Vagina (tissue), 2 donors: ENCODE measurements around the gene IFNA17. TPM values are rescaled to one million over a fixed set of nuclear protein-coding genes. Genes with fewer than 3 reads are reported as not detected.
"Not testable (repeated sequence)": the region's sequence is repeated elsewhere in the genome, so short reads cannot be mapped to it uniquely, and the experiment has no call there.

Source experiments
- DNase-seq, 2 donors: peaks; one replicate each; pipeline ENCODE4 v3.0.0-alpha.2; 2017; ENCODE audit errors: extremely low spot score in 2 of 2
- H3K27ac ChIP-seq: fragments of 200-600 bp; sonication (generic); one replicate; pipeline ENCODE4 v1.5.1; 2019
- H3K27me3 ChIP-seq: fragments of 200-600 bp; sonication (generic); one replicate; pipeline ENCODE4 v1.5.1; 2019
- H3K36me3 ChIP-seq, 2 donors: fragments of 200-600 bp; sonication (generic); one replicate each; pipeline ENCODE4 v1.5.1; 2017 to 2019
- H3K4me1 ChIP-seq: fragments of 200-600 bp; sonication (generic); one replicate; pipeline ENCODE4 v1.5.1; 2019
- H3K4me3 ChIP-seq, 2 donors: fragments of 200-600 bp; sonication (generic); 1 replicate in 1 of 2; 2 replicates in 1 of 2; pipeline ENCODE4 v1.5.1; 2016 to 2019
- H3K9me3 ChIP-seq: fragments of 200-600 bp; sonication (generic); one replicate; pipeline ENCODE4 v1.5.1; 2019
- POLR2A ChIP-seq, 2 donors: fragments of 450-650 bp; IDR thresholded peaks; one replicate each; pipeline ENCODE4 v1.6.1; 2017; ENCODE audit warnings: antibody characterized with exemption in 2 of 2, mild to moderate bottlenecking in 2 of 2, moderate library complexity in 2 of 2
- POLR2AphosphoS5 ChIP-seq, 2 donors: sonication (generic); formaldehyde crosslinking; IDR thresholded peaks; one replicate each; pipeline ENCODE4 v1.9.0; 2017; ENCODE audit warnings: antibody characterized with exemption in 2 of 2, mild to moderate bottlenecking in 2 of 2, low read depth in 1 of 2; ENCODE audit not compliant: insufficient read depth in 1 of 2
- intact Hi-C: fragments of 100-400 bp; cut with DNase I; formaldehyde crosslinking; loops from one replicate; pipeline ENCODE4 v1.15.1; 2023
- total RNA-seq: library from RNA; depleted of rRNA; stranded (reverse); fragments of >200 nt; gene quantifications from one replicate; pipeline ENCODE4 v1.2.3, GENCODE V29; 2016
- TF ChIP-seq, protein P1 (sequence below), 3 experiments: fragments of 450-650 bp in 2 of 3; fragments of 200-600 bp in 1 of 3; sonication (generic) in 1 of 3; IDR thresholded peaks; one replicate each; pipeline ENCODE4 v1.5.1; 2017 to 2019; ENCODE audit warnings: antibody characterized with exemption in 3 of 3, mild to moderate bottlenecking in 2 of 3, moderate library complexity in 2 of 3

The IFNA17 gene
- total RNA-seq, 1 donor from 2014 or later, result not detected

DNA sequence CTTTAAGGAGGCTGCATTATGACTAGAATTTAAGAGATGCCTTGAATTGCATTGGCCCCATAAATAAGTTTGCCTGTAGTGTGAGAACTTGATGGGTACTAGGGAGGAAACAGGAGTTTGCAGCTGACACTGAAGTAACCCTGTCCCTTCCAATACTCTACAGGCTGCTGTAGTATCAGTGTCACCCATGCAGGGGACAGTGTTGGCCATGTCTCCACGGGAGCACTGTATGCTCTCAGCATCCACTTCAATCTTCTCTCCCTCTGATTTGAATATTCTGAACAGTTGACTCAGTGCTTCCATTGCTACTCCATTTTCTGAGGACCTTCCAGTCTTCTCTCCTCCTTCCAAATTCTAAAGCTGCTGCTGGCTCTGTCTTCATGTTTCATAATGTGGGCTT, 23.2 kb upstream of the IFNA17 start:
- no peaks in the 10 kb centered on the region for H3K4me1 ChIP-seq
- DNase-seq, result no peak
- no peak overlapping the region for H3K4me3 ChIP-seq
- no peaks in the 10 kb centered on the region for H3K36me3 ChIP-seq
- no peaks in the 10 kb centered on the region for H3K9me3 ChIP-seq
- intact Hi-C loops, result no loop called here
- H3K27me3 ChIP-seq, result no peaks in the 10 kb centered on the region
- no peak for TF ChIP-seq POLR2A (IDR thresholded peaks at IDR 0.05)
- TF ChIP-seq, protein P1, sequence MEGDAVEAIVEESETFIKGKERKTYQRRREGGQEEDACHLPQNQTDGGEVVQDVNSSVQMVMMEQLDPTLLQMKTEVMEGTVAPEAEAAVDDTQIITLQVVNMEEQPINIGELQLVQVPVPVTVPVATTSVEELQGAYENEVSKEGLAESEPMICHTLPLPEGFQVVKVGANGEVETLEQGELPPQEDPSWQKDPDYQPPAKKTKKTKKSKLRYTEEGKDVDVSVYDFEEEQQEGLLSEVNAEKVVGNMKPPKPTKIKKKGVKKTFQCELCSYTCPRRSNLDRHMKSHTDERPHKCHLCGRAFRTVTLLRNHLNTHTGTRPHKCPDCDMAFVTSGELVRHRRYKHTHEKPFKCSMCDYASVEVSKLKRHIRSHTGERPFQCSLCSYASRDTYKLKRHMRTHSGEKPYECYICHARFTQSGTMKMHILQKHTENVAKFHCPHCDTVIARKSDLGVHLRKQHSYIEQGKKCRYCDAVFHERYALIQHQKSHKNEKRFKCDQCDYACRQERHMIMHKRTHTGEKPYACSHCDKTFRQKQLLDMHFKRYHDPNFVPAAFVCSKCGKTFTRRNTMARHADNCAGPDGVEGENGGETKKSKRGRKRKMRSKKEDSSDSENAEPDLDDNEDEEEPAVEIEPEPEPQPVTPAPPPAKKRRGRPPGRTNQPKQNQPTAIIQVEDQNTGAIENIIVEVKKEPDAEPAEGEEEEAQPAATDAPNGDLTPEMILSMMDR (IDR thresholded peaks at IDR 0.05), result no peak
- no peak for TF ChIP-seq POLR2AphosphoS5 (IDR thresholded peaks at IDR 0.05; ENCODE audit: insufficient read depth in 1 of 2, low read depth in 1 of 2)
- H3K27ac ChIP-seq, result no peak overlapping the region

DNA sequence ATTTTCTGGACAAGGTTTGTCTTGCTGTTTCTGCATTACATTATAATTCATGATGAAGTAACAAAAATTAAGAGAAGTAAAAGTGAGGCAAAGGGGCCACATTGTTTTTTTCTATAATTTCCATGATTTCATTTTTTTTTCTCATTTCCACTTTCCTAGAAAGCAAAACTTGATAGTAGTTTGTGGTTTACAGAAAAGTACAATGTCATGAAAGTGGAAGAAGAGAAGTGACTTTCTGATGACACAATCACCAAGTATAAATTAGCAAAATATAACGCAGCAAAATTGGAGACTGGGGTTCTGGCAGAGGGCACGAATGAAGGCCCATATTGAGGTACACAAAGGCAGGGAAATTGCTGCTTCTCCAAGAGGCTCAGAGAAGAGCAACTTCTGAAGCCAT, 16.8 kb upstream of the IFNA17 start:
- no peak for DNase-seq
- no peaks in the 10 kb centered on the region for H3K9me3 ChIP-seq
- intact Hi-C loops, result no loop called here
- H3K4me3 ChIP-seq, result no peak overlapping the region
- no peaks in the 10 kb centered on the region for H3K4me1 ChIP-seq
- TF ChIP-seq, protein P1 (IDR thresholded peaks at IDR 0.05), result no peak
- no peak for TF ChIP-seq POLR2AphosphoS5 (IDR thresholded peaks at IDR 0.05; ENCODE audit: insufficient read depth in 1 of 2, low read depth in 1 of 2)
- TF ChIP-seq POLR2A (IDR thresholded peaks at IDR 0.05), result no peak
- H3K27ac ChIP-seq, result no peak overlapping the region
- no peaks in the 10 kb centered on the region for H3K27me3 ChIP-seq
- H3K36me3 ChIP-seq, result no peaks in the 10 kb centered on the region

DNA sequence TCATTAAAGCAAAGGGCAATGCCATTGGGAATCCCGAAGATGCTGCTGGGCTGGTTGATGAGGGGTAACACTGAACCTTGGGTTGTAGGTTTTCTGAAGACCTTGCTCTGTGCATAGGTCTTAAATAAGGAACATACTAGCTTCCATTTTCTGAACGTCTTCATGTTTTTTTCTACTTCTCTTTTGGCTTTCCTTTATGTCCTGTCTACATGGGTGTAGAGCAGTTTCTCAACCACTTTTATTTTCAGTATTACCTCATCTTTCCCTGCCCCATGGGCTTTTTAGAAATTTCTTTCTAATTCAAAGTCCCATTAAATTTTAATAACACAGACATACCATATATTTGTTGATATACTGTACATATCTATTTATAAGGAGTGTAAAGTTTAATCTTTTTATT, 11.9 kb upstream of the IFNA17 start, which contains the start of gene IFNA14:
IFNA14 (minus strand) TSS at position 95 of the 400 bp plus-strand sequence; CDS start at position 25, 70 bp downstream.
- H3K4me3 ChIP-seq, result no peak within 1 kb of the TSS
- DNase-seq, result no peak
- intact Hi-C loops, result no loop called here

GRCh38 chr9:21236360-21236714, 8.3 kb upstream of the IFNA17 start:
- H3K36me3 ChIP-seq, H3K4me1 ChIP-seq, H3K4me3 ChIP-seq, H3K9me3 ChIP-seq, H3K27ac ChIP-seq, DNase-seq, H3K27me3 ChIP-seq, intact Hi-C loops: not testable (repeated sequence)

More for the DNA sequence above, 11.9 kb upstream of the IFNA17 start, which contains the start of gene IFNA14:
- no peaks in the 10 kb centered on the region for H3K36me3 ChIP-seq
- no peaks in the 10 kb centered on the region for H3K27me3 ChIP-seq
- H3K4me1 ChIP-seq, result no peaks in the 10 kb centered on the region
- TF ChIP-seq POLR2AphosphoS5 (IDR thresholded peaks at IDR 0.05; ENCODE audit: insufficient read depth in 1 of 2, low read depth in 1 of 2), result no peak
- TF ChIP-seq, protein P1 (IDR thresholded peaks at IDR 0.05), result no peak
- no peak for TF ChIP-seq POLR2A (IDR thresholded peaks at IDR 0.05)
- no peaks in the 10 kb centered on the region for H3K9me3 ChIP-seq
- no peak within 1 kb of the TSS for H3K27ac ChIP-seq

- DNase-seq, H3K27ac ChIP-seq, H3K4me1 ChIP-seq, H3K4me3 ChIP-seq, H3K9me3 ChIP-seq, intact Hi-C loops, H3K36me3 ChIP-seq, H3K27me3 ChIP-seq: not testable (repeated sequence)
- TF ChIP-seq, protein P1 (IDR thresholded peaks at IDR 0.05), result peak in 1 of 3 experiments; percentile 25
Measured at GRCh38 chr9:21235468-21236359, 7.7 kb upstream of the IFNA17 start.
